IPS DF 19.7 (cell line): ENCODE data around the gene MAP3K7.
"Not testable (repeated sequence)": the region's sequence is repeated elsewhere in the genome, so short reads cannot be mapped to it uniquely, and the experiment has no call there.

Experiments used
- DNase-seq: peaks from one replicate; pipeline ENCODE4 v3.0.0-alpha.2; 2013; ENCODE audit warnings: low read depth, low spot score

MAP3K7 gene

GRCh38 chr6:90578894-90579549 is 7.8 kb downstream of the MAP3K7 start:
- DNase-seq = no peak

DNA sequence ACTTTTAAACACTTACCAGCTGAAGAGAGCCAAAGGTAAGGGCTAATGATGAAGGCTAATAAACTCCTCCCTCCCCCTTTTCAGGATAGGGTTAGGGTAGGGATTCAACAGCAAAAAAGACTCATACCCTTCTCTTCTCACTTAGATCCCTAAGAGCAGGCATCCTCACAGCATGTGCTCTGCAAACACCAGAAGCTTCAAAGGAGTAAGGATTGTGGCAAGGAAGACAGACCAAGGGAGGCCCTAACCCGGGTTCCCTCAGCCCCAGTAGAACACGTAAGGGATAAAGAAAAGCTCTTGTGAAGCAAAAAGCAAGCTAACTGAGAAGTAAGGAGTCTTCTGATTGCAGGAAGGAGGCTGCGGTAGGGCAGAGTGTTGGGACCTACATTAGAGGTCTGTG is 11.6 kb downstream of the MAP3K7 start:
- DNase-seq = no peak

DNA sequence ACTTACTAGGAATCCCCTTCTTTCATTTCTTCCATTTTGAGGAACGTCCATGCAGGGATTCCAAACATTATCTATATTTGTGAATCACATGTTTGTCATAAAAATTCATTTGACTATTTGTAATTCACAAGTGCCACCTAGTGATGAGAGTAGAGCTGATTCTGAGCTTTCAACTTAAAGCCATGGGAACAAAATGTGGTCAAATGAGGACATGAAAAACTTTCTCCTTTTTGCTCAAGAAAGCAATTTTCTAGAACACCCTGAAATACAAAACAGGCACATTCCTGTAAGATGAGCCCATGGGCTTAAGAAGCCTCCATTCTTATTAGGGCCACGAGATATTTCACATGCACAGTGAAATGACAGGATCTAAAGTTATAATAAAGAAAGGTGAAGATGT is 12.3 kb downstream of the MAP3K7 start:
- no peak for DNase-seq

DNA sequence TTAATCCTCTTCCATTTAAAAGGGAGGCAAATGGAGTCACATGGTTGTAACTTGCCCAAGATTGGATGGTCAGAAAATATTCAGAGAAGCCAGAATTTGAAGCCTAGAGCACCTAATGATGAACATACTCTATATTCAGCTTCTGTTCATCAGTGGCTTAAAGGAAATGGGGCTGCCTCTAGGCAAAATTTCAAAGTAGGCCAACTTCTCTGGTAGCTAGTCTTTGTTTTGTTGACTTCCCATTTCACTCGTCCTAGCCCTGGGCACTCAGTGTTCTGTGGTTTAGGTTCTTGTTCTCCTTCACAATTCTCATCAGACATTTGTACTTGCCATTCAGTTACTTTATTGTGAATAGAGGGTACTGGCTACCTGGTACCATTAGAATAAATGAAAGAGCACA is 13.2 kb downstream of the MAP3K7 start:
- no peak for DNase-seq

- no peak for DNase-seq
These were observed 14.0 kb downstream of the MAP3K7 start for GRCh38 chr6:90572856-90573255.

DNA sequence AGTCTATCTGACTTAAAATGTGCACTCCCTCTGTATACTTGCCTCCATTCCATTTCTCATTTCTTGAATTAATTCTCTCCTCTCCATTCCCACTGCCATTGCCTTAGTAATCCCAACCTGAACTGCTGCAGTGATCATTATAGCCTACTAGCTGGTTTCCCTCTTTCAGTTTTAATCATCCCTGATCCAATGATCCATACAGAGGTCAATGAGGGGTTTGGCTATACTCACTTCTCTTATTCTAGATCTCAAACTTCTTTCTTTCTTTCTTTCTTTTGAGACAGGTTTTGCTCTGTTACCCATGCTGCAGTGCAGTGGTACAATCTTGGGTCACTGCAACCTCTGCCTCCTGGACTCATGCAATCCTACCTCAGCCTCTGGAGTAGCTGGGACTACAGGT is 17.6 kb downstream of the MAP3K7 start:
- DNase-seq = no peak

- DNase-seq = not testable (repeated sequence)
These were observed 19.2 kb downstream of the MAP3K7 start for GRCh38 chr6:90567682-90568081.

DNA sequence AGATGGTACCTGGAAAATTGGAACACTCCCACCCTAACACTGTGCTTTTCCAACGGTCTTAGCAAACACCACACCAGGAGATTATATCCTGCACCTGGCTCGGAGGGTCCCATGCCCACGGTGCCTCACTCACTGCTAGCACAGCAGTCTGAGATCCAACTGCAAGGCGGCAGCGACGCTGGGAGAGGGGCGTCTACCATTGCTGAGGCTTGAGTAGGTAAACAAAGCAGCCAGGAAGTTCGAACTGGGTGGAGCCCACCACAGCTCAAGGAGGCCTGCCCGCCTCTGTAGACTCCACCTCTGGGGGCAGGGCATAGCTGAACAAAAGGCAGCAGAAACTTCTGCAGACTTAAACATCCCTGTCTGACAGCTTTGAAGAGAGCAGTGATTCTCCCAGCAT is 24.5 kb downstream of the MAP3K7 start:
- not testable (repeated sequence) for DNase-seq

DNA sequence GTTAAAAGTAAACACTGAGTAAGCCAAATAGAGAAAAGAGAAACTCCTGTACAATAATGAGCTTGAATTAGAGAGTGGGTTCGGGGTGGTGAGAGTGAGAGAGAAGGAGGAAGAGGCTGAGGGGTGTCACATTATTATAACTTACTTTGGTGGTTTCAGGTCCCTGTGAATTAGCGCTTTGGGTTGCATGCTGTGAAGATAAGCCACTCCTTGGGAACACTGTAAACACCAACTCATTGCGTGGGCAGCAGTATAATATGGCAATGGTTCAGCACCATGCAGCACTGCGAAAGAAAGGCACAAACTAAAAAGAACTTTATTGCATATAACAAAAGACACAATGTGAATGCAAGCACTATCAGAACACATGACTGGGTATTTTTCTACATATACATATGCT is 26.9 kb downstream of the MAP3K7 start:
- DNase-seq = no peak

DNA sequence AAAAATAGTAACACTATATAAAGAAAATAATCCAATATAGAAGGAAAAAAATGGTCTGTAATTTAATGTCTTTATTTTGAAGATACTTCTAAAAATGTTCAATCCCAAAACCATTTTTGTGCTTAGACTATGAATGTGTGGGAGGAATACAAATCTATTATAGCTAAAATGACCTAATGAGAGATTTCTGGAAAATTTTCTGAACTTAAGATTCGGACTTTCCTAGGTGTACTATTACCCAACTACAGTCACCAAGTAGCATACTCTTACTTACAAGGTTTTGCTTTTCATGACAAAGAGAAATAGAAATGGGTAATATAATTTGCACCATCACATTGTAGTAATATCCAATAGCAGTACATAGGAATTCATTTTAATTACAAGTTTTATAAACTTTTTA is 29.9 kb downstream of the MAP3K7 start:
- no peak for DNase-seq

- DNase-seq = no peak
These were observed 38.9 kb downstream of the MAP3K7 start for GRCh38 chr6:90547991-90548390.

DNA sequence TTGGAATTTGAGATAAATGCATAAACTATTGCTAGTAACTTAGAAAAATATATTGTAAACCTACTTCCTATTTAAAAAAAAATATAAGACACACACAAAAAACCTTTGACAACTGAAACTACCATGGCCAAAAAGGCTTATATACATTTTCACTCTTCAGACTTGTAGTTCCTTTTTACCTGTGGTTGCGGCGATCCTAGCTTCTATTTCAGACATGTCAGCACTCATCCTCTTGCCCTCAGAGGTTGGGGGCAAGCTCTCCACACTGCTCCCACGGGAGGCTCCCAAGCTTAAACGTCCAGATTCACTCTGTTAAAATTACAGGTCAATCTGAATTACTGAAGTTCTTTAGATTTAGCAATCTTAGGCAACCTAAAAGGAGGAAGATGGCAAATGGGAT is 39.8 kb downstream of the MAP3K7 start:
- no peak for DNase-seq

DNA sequence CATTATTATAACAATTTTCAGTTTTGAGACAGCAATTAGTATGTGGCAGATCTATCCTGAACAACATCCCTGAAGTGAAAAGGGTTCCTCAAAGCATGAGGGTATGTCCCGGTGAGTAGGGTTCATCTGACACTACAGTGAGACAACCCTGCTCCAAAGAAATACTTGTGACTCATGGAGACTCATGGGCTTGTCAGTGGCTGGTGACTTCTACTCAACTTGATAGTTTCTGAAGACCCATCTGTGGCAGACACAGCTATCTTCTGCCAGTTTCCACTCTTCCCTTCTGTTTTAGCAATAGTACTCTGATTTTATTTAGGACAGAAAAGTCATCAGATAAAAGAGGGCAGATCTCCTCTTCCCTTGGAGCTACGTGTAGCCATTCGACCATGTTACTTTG is 41.4 kb downstream of the MAP3K7 start:
- DNase-seq = no peak

DNA sequence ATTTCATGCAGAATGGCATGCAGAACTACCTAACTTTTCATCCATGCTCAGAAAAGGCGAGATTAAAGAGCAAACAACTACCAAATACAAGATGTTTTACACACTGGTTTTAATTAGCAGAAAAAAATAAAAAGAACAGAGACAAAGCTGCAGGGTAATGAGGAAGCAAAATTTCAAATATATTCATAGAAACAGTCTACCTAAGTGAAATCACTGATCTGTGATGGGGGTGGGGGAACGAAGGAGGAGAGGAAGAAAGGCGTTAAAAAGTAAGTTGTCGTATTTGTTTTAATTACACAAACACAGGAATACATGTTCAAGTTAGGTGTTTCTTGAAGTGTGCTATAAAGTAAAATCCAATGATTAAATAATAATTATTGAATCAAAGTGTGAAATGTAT is 42.1 kb downstream of the MAP3K7 start:
- DNase-seq = no peak

GRCh38 chr6:90544081-90544480 is 42.8 kb downstream of the MAP3K7 start:
- no peak for DNase-seq

DNA sequence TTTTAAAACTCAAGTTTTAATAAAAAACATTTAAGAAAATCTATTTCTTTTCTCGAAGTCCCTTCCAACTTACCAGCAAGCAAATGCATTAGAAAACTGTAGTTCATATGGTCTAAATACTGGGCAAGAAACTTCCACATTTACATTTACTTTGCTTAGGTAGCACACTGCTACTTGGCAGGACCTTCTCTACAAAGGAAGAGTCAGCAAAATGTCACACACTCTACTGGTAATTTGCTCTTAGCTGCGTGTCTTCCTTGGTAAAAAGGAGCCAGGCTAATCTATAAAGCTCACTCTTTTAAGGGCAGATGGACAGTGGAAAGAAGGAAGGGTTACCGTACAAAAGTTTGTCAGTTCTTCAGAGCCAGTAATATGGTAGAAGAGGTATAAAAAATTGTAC is 45.7 kb downstream of the MAP3K7 start:
- no peak for DNase-seq

DNA sequence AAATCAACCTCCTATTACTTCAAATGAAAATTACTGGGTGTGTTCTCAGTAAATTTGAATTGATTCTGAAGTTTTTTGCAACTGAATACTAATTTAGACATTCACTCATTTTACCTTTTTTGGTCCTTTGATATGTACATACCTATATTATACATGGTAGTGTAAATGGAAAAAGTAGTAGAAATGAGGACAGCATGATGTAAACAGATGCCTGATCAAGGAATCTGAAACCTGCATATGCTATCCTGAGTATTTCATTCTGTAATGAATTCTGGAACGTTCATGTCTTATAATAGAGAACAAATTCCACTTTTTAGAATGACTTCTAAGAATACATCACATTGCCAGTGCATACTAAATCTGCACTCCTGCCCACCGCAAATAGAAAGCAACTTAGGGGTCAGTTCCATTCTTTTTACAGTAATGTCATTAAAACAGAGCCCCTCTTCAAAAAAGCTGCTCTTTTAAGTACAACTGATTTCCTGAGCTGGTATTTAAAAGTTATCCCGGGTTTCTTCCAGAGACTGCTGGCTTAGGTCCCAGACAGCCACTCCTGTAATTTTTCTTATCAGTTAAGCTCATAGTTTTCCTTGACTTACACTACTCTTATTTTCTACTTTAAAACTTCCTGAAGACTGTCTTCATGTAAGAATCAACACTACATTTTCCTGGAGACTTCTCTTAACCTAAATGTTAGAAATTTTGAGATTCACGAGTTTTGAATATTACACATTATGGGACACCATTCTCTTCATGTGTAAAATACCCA is 48.4 kb downstream of the MAP3K7 start:
- DNase-seq = no peak

DNA sequence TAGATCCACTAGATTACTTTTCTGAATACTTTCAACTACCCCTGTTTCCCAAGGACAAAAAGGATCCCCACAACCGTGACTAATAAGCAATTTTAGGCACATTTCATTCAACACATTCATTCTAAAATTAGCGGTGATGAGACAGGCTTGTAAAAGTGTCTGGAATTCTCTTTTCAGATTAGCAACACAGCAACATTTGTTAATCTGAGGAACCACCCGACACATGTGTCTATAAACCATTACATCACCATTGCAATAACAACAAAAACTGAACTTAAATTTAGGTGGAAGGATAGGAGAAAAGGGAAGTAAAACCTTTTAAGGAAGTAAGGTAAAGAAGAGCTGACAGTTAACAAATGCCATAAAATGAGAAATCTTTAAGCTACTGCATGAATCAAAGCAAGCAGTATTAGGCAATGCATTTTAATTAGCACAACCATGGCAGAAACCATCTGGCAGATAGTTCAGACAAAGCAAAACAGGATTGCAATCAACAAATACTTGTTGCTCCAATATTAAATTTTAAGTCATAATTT is 49.1 kb downstream of the MAP3K7 start:
- no peak for DNase-seq

- no peak for DNase-seq
These were observed 49.8 kb downstream of the MAP3K7 start for GRCh38 chr6:90537027-90537426.

DNA sequence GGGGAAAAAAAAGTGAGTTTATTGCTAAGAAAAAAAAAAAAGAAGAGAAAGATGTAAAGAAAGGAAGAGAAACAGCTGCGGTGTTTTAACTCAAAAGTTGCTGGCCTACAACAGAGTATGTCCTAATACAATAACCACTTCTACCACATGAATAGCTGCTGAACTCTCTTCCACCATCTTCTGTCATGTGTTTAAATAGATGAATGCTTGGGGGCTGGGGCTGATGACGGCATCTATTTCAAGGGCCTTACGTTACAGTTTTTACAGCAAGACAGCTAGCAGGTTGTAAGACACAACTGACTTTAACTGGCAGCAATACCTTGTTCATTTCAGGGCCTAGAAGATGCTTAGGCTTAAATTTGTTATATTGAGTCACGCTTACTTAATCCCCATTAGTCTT is 50.4 kb downstream of the MAP3K7 start:
- DNase-seq = no peak

GRCh38 chr6:90534337-90535025 is 52.4 kb downstream of the MAP3K7 start:
- no peak for DNase-seq

- no peak for DNase-seq
These were observed 53.1 kb downstream of the MAP3K7 start for GRCh38 chr6:90533615-90534336.
